K562 (cell line): ENCODE measurements around the gene ABCG1. TPM values are rescaled to one million over a fixed set of nuclear protein-coding genes. Genes with fewer than 3 reads are reported as not detected.

ENCODE experiments used
- BRD9 ChIP-seq: fragments of 450-650 bp; IDR thresholded peaks from 2 replicates; pipeline ENCODE4 v1.6.1; 2018; ENCODE audit warnings: low read depth; ENCODE audit not compliant: partially characterized antibody
- CBX3 ChIP-seq, 2 experiments: IDR thresholded peaks; 1 replicate in 1 of 2; 2 replicates in 1 of 2; pipeline ENCODE4 v1.6.1; 2012; ENCODE audit warnings: inconsistent platforms in 2 of 2, low read length in 2 of 2, borderline replicate concordance in 1 of 2, control low read depth in 1 of 2
- HNRNPUL1 ChIP-seq: fragments of 200-400 bp; formaldehyde crosslinking; IDR thresholded peaks from 2 replicates; pipeline ENCODE4 v1.6.1; 2017; ENCODE audit warnings: low read length
- KAT2B ChIP-seq: IDR thresholded peaks from one replicate; pipeline ENCODE4 v1.6.1; 2012; ENCODE audit warnings: low read depth, mild to moderate bottlenecking, control low read depth, inconsistent platforms, low read length, moderate library complexity
- SMC3 ChIP-seq: conservative IDR thresholded peaks from 2 replicates; pipeline ENCODE4 v1.6.1; 2011; ENCODE audit warnings: low read depth, low read length, improper control_type of control experiment; ENCODE audit not compliant: insufficient read depth
- ZNF316 ChIP-seq: fragments of 450-650 bp; IDR thresholded peaks from 2 replicates; pipeline ENCODE4 v1.6.1; 2016
- polyA plus RNA-seq, 8 experiments: library from polyadenylated mRNA; depleted of rRNA in 4 of 8; stranded (reverse) in 5 of 8; unstranded in 3 of 8; fragments of >200 nt; fragmentation: Nextera tagmentation in 2 of 8; fragmentation: Illumina TruSeq in 1 of 8; extraction: Ambion mirVana in 2 of 8; extraction: Trizol in 1 of 8; gene quantifications; 2 replicates each; pipeline versions ENCODE4 v1.2.1 to v1.2.3, GENCODE V29; 2011 to 2014; ENCODE audit warnings: inconsistent platforms in 1 of 8, missing spikeins in 1 of 8
- total RNA-seq, 7 experiments: library from RNA; depleted of rRNA in 6 of 7; stranded (reverse); fragments of >200 nt in 6 of 7; fragmentation: Illumina TruSeq in 2 of 7; extraction: Trizol in 2 of 7; gene quantifications; 2 replicates each; pipeline versions ENCODE4 v1.2.1 to v1.2.3, GENCODE V29; 2011 to 2021; ENCODE audit warnings: low replicate concordance in 1 of 7
- TF ChIP-seq, protein P1 (sequence below): fragments of 450-650 bp; IDR thresholded peaks from 2 replicates; pipeline ENCODE4 v1.6.1; 2016; ENCODE audit warnings: low read depth

The ABCG1 gene
- total and polyA plus RNA-seq, 9 of the 15 experiments (the other 6 are each of a cell fraction or from before 2014, with no cell fraction given) = 0.04 to 0.09 TPM; not detected in 7

DNA sequence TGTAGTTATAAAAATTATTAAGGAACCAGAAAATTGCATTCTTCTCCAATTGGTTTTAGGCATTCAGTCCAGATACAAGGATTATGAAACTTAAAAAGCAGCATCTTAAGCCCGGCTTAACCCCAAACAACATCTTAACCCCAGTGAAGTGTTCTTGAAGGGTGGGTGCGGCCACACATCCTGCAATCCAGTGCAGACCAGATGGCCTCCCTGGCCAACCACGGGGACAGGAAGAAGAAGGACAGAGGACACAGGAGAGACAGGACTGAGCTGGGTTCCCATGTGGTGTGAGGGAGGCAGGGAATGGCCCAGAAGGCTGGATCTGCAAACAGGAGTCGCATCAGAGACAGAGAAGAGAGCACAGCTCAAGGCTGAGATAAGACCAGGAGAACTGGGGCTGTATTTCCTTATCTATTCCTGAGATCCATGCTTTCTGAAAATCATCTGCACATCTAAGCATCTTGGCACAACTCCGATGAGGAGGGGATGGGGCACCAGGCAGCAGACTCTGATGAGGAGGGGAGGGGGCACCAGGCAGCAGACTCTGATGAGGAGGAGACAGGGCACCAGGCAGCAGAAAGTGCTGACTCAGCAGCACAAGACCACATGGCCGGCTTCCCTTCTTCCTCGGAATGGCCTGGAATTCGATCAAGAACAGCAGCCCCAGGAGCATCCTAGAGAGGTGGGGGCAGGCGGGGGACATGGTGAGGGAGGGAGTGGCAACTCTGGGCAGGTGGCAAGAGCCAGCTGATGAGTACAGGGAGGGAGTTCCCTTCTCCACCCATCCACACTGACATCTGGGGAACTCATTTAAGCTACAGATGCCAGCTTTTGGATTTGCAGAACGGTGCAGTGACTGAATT, 26.6 kb downstream of the ABCG1 start (continued):
- TF ChIP-seq, protein P1, sequence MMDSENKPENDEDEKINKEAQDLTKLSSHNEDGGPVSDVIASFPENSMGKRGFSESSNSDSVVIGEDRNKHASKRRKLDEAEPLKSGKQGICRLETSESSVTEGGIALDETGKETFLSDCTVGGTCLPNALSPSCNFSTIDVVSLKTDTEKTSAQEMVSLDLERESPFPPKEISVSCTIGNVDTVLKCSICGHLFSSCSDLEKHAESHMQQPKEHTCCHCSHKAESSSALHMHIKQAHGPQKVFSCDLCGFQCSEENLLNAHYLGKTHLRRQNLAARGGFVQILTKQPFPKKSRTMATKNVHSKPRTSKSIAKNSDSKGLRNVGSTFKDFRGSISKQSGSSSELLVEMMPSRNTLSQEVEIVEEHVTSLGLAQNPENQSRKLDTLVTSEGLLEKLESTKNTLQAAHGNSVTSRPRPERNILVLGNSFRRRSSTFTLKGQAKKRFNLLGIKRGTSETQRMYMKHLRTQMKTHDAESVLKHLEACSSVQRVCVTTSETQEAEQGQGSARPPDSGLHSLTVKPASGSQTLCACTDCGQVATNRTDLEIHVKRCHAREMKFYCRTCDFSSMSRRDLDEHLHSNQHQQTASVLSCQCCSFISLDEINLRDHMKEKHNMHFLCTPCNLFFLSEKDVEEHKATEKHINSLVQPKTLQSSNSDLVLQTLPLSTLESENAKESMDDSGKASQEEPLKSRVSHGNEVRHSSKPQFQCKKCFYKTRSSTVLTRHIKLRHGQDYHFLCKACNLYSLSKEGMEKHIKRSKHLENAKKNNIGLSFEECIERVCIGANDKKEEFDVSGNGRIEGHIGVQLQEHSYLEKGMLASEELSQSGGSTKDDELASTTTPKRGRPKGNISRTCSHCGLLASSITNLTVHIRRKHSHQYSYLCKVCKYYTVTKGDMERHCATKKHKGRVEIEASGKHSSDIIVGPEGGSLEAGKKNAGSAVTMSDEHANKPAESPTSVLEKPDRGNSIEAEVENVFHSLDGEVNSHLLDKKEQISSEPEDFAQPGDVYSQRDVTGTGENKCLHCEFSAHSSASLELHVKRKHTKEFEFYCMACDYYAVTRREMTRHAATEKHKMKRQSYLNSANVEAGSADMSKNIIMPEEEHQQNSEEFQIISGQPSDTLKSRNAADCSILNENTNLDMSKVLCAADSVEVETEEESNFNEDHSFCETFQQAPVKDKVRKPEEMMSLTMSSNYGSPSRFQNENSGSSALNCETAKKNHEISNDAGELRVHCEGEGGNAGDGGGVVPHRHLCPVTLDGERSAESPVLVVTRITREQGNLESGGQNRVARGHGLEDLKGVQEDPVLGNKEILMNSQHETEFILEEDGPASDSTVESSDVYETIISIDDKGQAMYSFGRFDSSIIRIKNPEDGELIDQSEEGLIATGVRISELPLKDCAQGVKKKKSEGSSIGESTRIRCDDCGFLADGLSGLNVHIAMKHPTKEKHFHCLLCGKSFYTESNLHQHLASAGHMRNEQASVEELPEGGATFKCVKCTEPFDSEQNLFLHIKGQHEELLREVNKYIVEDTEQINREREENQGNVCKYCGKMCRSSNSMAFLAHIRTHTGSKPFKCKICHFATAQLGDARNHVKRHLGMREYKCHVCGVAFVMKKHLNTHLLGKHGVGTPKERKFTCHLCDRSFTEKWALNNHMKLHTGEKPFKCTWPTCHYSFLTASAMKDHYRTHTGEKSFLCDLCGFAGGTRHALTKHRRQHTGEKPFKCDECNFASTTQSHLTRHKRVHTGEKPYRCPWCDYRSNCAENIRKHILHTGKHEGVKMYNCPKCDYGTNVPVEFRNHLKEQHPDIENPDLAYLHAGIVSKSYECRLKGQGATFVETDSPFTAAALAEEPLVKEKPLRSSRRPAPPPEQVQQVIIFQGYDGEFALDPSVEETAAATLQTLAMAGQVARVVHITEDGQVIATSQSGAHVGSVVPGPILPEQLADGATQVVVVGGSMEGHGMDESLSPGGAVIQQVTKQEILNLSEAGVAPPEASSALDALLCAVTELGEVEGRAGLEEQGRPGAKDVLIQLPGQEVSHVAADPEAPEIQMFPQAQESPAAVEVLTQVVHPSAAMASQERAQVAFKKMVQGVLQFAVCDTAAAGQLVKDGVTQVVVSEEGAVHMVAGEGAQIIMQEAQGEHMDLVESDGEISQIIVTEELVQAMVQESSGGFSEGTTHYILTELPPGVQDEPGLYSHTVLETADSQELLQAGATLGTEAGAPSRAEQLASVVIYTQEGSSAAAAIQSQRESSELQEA = no peak
- TF ChIP-seq CBX3 (IDR thresholded peaks at IDR 0.05; ENCODE audit: borderline replicate concordance in 1 of 2, low read length in 2 of 2) (no peak), HNRNPUL1 (no peak), ZNF316 (peak; percentile 96), BRD9 (no peak), SMC3 (no peak), KAT2B (no peak)
- TF ChIP-seq, all 486 proteins: peak for 5
